ENCODE data around the gene LZTR1. TPM values are rescaled to one million over a fixed set of nuclear protein-coding genes. Genes with fewer than 3 reads are reported as not detected.
"Not testable (repeated sequence)": the region's sequence is repeated elsewhere in the genome, so short reads cannot be mapped to it uniquely, and the experiment has no call there.

LZTR1 gene
- total RNA-seq: 64.7 and 68.4 TPM in 2 replicates

GRCh38 chr22:20981787-20982562, at the start of gene LZTR1:
Gene LZTR1, plus strand, starts transcription at chr22:20982297. Its CDS starts 75 bp downstream, at chr22:20982372.
- DNase-seq (ENCODE audit: low spot score): peak; percentile 69
- peaks cover 20% of the 10 kb centered on the region for H3K36me3 Mint-ChIP-seq (ENCODE audit: low read depth)
- H3K9me3 Mint-ChIP-seq: peaks cover 12% of the 10 kb centered on the region
- peak within 1 kb of the TSS; percentile 94 for H3K4me3 Mint-ChIP-seq (ENCODE audit: low read depth)
- peak within 1 kb of the TSS; percentile 80 for H3K27ac Mint-ChIP-seq
- H3K4me1 Mint-ChIP-seq (ENCODE audit: low read depth): peaks cover 32% of the 10 kb centered on the region
- no peaks in the 10 kb centered on the region for H3K27me3 Mint-ChIP-seq (ENCODE audit: low read depth)
- intact Hi-C loops (cut with micrococcal nuclease): no loop called here

- Mint-ChIP-seq H3K4me3 (ENCODE audit: low read depth) (no peak overlapping the region), H3K27me3 (ENCODE audit: low read depth) (no peaks in the 10 kb centered on the region), H3K27ac (no peak overlapping the region), H3K36me3 (ENCODE audit: low read depth) (peaks cover 57% of the 10 kb centered on the region), H3K4me1 (ENCODE audit: low read depth) (peaks cover 14% of the 10 kb centered on the region), H3K9me3 (no peaks in the 10 kb centered on the region)
- no peak for DNase-seq (ENCODE audit: low spot score)
- intact Hi-C loops (cut with micrococcal nuclease): no loop called here
Observed at GRCh38 chr22:20933910-20934309, 48.2 kb upstream of the LZTR1 start.

- H3K27ac Mint-ChIP-seq; DNase-seq (ENCODE audit: low spot score); intact Hi-C loops (cut with micrococcal nuclease); H3K27me3 Mint-ChIP-seq (ENCODE audit: low read depth); H3K4me3 Mint-ChIP-seq (ENCODE audit: low read depth); H3K9me3 Mint-ChIP-seq: not testable (repeated sequence)
- H3K36me3 Mint-ChIP-seq (ENCODE audit: low read depth): peaks cover 59% of the 10 kb centered on the region
- peaks cover 16% of the 10 kb centered on the region for H3K4me1 Mint-ChIP-seq (ENCODE audit: low read depth)
Observed at GRCh38 chr22:20935049-20935448, 47.0 kb upstream of the LZTR1 start.

GRCh38 chr22:20935780-20936539, 46.1 kb upstream of the LZTR1 start:
- intact Hi-C loops (cut with micrococcal nuclease); DNase-seq (ENCODE audit: low spot score); H3K27ac Mint-ChIP-seq; H3K4me3 Mint-ChIP-seq (ENCODE audit: low read depth); H3K9me3 Mint-ChIP-seq; H3K27me3 Mint-ChIP-seq (ENCODE audit: low read depth): not testable (repeated sequence)
- peaks cover 65% of the 10 kb centered on the region for H3K36me3 Mint-ChIP-seq (ENCODE audit: low read depth)
- peaks cover 25% of the 10 kb centered on the region for H3K4me1 Mint-ChIP-seq (ENCODE audit: low read depth)

GRCh38 chr22:20937031-20937793, 44.9 kb upstream of the LZTR1 start:
- intact Hi-C loops (cut with micrococcal nuclease): no loop called here
- peaks cover 71% of the 10 kb centered on the region for H3K36me3 Mint-ChIP-seq (ENCODE audit: low read depth)
- H3K4me3 Mint-ChIP-seq (ENCODE audit: low read depth): peak overlapping the region; percentile 15
- H3K27ac Mint-ChIP-seq: peak overlapping the region; percentile 15
- no peaks in the 10 kb centered on the region for H3K27me3 Mint-ChIP-seq (ENCODE audit: low read depth)
- no peak for DNase-seq (ENCODE audit: low spot score)
- no peaks in the 10 kb centered on the region for H3K9me3 Mint-ChIP-seq
- H3K4me1 Mint-ChIP-seq (ENCODE audit: low read depth): peaks cover 29% of the 10 kb centered on the region

- no peak for DNase-seq (ENCODE audit: low spot score)
- no peak overlapping the region for H3K4me3 Mint-ChIP-seq (ENCODE audit: low read depth)
- H3K9me3 Mint-ChIP-seq: no peaks in the 10 kb centered on the region
- no peak overlapping the region for H3K27ac Mint-ChIP-seq
- no peaks in the 10 kb centered on the region for H3K27me3 Mint-ChIP-seq (ENCODE audit: low read depth)
- intact Hi-C loops (cut with micrococcal nuclease): no loop called here
- H3K4me1 Mint-ChIP-seq (ENCODE audit: low read depth): peaks cover 31% of the 10 kb centered on the region
- peaks cover 76% of the 10 kb centered on the region for H3K36me3 Mint-ChIP-seq (ENCODE audit: low read depth)
Observed at GRCh38 chr22:20937794-20938671, 44.1 kb upstream of the LZTR1 start.

GRCh38 chr22:20939457-20940185, 42.5 kb upstream of the LZTR1 start:
- DNase-seq (ENCODE audit: low spot score); H3K27me3 Mint-ChIP-seq (ENCODE audit: low read depth); H3K9me3 Mint-ChIP-seq; H3K27ac Mint-ChIP-seq; H3K4me3 Mint-ChIP-seq (ENCODE audit: low read depth); intact Hi-C loops (cut with micrococcal nuclease): not testable (repeated sequence)
- H3K36me3 Mint-ChIP-seq (ENCODE audit: low read depth): peaks cover 69% of the 10 kb centered on the region
- H3K4me1 Mint-ChIP-seq (ENCODE audit: low read depth): peaks cover 36% of the 10 kb centered on the region

GRCh38 chr22:20940186-20940651, 41.9 kb upstream of the LZTR1 start:
- Mint-ChIP-seq H3K27me3 (ENCODE audit: low read depth) (no peaks in the 10 kb centered on the region), H3K4me3 (ENCODE audit: low read depth) (no peak overlapping the region), H3K27ac (no peak overlapping the region), H3K36me3 (ENCODE audit: low read depth) (peaks cover 67% of the 10 kb centered on the region), H3K9me3 (no peaks in the 10 kb centered on the region), H3K4me1 (ENCODE audit: low read depth) (peaks cover 37% of the 10 kb centered on the region)
- intact Hi-C loops (cut with micrococcal nuclease): no loop called here
- no peak for DNase-seq (ENCODE audit: low spot score)

- peaks cover 40% of the 10 kb centered on the region for H3K4me1 Mint-ChIP-seq (ENCODE audit: low read depth)
Observed at GRCh38 chr22:20940904-20941385, 41.2 kb upstream of the LZTR1 start.

GRCh38 chr22:20942203-20942902, 39.7 kb upstream of the LZTR1 start:
- H3K27ac Mint-ChIP-seq; H3K4me3 Mint-ChIP-seq (ENCODE audit: low read depth); DNase-seq (ENCODE audit: low spot score); intact Hi-C loops (cut with micrococcal nuclease); H3K9me3 Mint-ChIP-seq; H3K27me3 Mint-ChIP-seq (ENCODE audit: low read depth): not testable (repeated sequence)
- H3K36me3 Mint-ChIP-seq (ENCODE audit: low read depth): peaks cover 65% of the 10 kb centered on the region
- H3K4me1 Mint-ChIP-seq (ENCODE audit: low read depth): peaks cover 43% of the 10 kb centered on the region

More at GRCh38 chr22:20940904-20941385, 41.2 kb upstream of the LZTR1 start:
- Mint-ChIP-seq H3K27me3 (ENCODE audit: low read depth) (no peaks in the 10 kb centered on the region), H3K27ac (peak overlapping the region; percentile 25), H3K4me3 (ENCODE audit: low read depth) (no peak overlapping the region), H3K9me3 (no peaks in the 10 kb centered on the region), H3K36me3 (ENCODE audit: low read depth) (peaks cover 69% of the 10 kb centered on the region)
- no peak for DNase-seq (ENCODE audit: low spot score)
- intact Hi-C loops (cut with micrococcal nuclease): no loop called here
